Activated naive CD8-positive, alpha-beta T cell treated with anti-CD3 and anti-CD28 coated beads, Interleukin-2, amount 50 U/mL, for 24 hours (primary cell): ENCODE data around the gene REEP3.
"Not testable (repeated sequence)": the region's sequence is repeated elsewhere in the genome, so short reads cannot be mapped to it uniquely, and the experiment has no call there.

Experiments
- ATAC-seq: fragments of 150-1000 bp; cut with Tn5 transposase; one replicate; pipeline ENCODE4 v1.10.0; 2021
- DNase-seq: peaks from one replicate; pipeline ENCODE4 v3.0.0; 2021
- H3K27ac Mint-ChIP-seq: one replicate; pipeline ENCODE4 v1.8.0; 2021; ENCODE audit warnings: mild to moderate bottlenecking, mixed read lengths
- H3K27me3 Mint-ChIP-seq: one replicate; pipeline ENCODE4 v1.8.0; 2021; ENCODE audit warnings: mixed read lengths
- H3K36me3 Mint-ChIP-seq: one replicate; pipeline ENCODE4 v1.8.0; 2021; ENCODE audit warnings: low read depth, mixed read lengths
- H3K4me1 Mint-ChIP-seq: one replicate; pipeline ENCODE4 v1.8.0; 2021; ENCODE audit warnings: mixed read lengths
- H3K4me3 Mint-ChIP-seq: one replicate; pipeline ENCODE4 v1.8.0; 2021; ENCODE audit warnings: mild to moderate bottlenecking, moderate library complexity, mixed read lengths
- H3K9me3 Mint-ChIP-seq: one replicate; pipeline ENCODE4 v1.8.0; 2021; ENCODE audit warnings: mixed read lengths

The REEP3 gene

GRCh38 chr10:63653747-63654146, 132.5 kb downstream of the REEP3 start:
- H3K9me3 Mint-ChIP-seq = no peaks in the 10 kb centered on the region
- no peaks in the 10 kb centered on the region for H3K36me3 Mint-ChIP-seq
- no peak overlapping the region for H3K27ac Mint-ChIP-seq
- DNase-seq = no peak
- peaks cover 2% of the 10 kb centered on the region for H3K27me3 Mint-ChIP-seq
- ATAC-seq = no peak
- no peaks in the 10 kb centered on the region for H3K4me1 Mint-ChIP-seq
- H3K4me3 Mint-ChIP-seq = no peak overlapping the region

- H3K9me3 Mint-ChIP-seq = no peaks in the 10 kb centered on the region
- no peaks in the 10 kb centered on the region for H3K27me3 Mint-ChIP-seq
- no peak overlapping the region for H3K4me3 Mint-ChIP-seq
Observed at GRCh38 chr10:63657761-63658160, 136.6 kb downstream of the REEP3 start.

GRCh38 chr10:63660941-63661340, 139.7 kb downstream of the REEP3 start:
- not testable (repeated sequence) for ATAC-seq, H3K9me3 Mint-ChIP-seq, H3K4me3 Mint-ChIP-seq, DNase-seq, H3K36me3 Mint-ChIP-seq, H3K4me1 Mint-ChIP-seq, H3K27me3 Mint-ChIP-seq, H3K27ac Mint-ChIP-seq

More at GRCh38 chr10:63657761-63658160, 136.6 kb downstream of the REEP3 start:
- Mint-ChIP-seq H3K27ac (no peak overlapping the region), H3K4me1 (no peaks in the 10 kb centered on the region), H3K36me3 (no peaks in the 10 kb centered on the region)
- ATAC-seq (no peak), DNase-seq (no peak)

- H3K36me3 Mint-ChIP-seq = no peaks in the 10 kb centered on the region
- ATAC-seq (no peak), DNase-seq (no peak)
- no peaks in the 10 kb centered on the region for H3K4me1 Mint-ChIP-seq
- H3K4me3 Mint-ChIP-seq = no peak overlapping the region
- no peaks in the 10 kb centered on the region for H3K9me3 Mint-ChIP-seq
- no peaks in the 10 kb centered on the region for H3K27me3 Mint-ChIP-seq
- H3K27ac Mint-ChIP-seq = no peak overlapping the region
Observed at GRCh38 chr10:63661347-63661746, 140.1 kb downstream of the REEP3 start.

GRCh38 chr10:63664341-63664885, 143.2 kb downstream of the REEP3 start:
- no peak overlapping the region for H3K27ac Mint-ChIP-seq
- DNase-seq (no peak), ATAC-seq (no peak)
- no peaks in the 10 kb centered on the region for H3K9me3 Mint-ChIP-seq
- H3K4me1 Mint-ChIP-seq = peaks cover 7% of the 10 kb centered on the region
- no peak overlapping the region for H3K4me3 Mint-ChIP-seq
- H3K36me3 Mint-ChIP-seq = no peaks in the 10 kb centered on the region
- H3K27me3 Mint-ChIP-seq = no peaks in the 10 kb centered on the region

GRCh38 chr10:63665006-63665580, 143.9 kb downstream of the REEP3 start:
- H3K4me3 Mint-ChIP-seq, H3K4me1 Mint-ChIP-seq, H3K27me3 Mint-ChIP-seq, H3K36me3 Mint-ChIP-seq, DNase-seq, H3K9me3 Mint-ChIP-seq, ATAC-seq, H3K27ac Mint-ChIP-seq: not testable (repeated sequence)

- peaks cover 7% of the 10 kb centered on the region for H3K4me1 Mint-ChIP-seq
- H3K27ac Mint-ChIP-seq = no peak overlapping the region
- no peak for DNase-seq
- H3K9me3 Mint-ChIP-seq = no peaks in the 10 kb centered on the region
- ATAC-seq = no peak
- H3K36me3 Mint-ChIP-seq = no peaks in the 10 kb centered on the region
- no peak overlapping the region for H3K4me3 Mint-ChIP-seq
- no peaks in the 10 kb centered on the region for H3K27me3 Mint-ChIP-seq
Observed at GRCh38 chr10:63665670-63666134, 144.5 kb downstream of the REEP3 start.

- no peak overlapping the region for H3K27ac Mint-ChIP-seq
- peaks cover 8% of the 10 kb centered on the region for H3K4me1 Mint-ChIP-seq
- ATAC-seq (peak; percentile 71), DNase-seq (no peak)
- no peaks in the 10 kb centered on the region for H3K27me3 Mint-ChIP-seq
- H3K9me3 Mint-ChIP-seq = no peaks in the 10 kb centered on the region
- H3K36me3 Mint-ChIP-seq = no peaks in the 10 kb centered on the region
- no peak overlapping the region for H3K4me3 Mint-ChIP-seq
Observed at GRCh38 chr10:63666836-63667383, 145.7 kb downstream of the REEP3 start.

GRCh38 chr10:63667596-63668480, 146.6 kb downstream of the REEP3 start:
- DNase-seq = no peak
- Mint-ChIP-seq H3K27ac (no peak overlapping the region), H3K27me3 (no peaks in the 10 kb centered on the region), H3K36me3 (no peaks in the 10 kb centered on the region), H3K9me3 (no peaks in the 10 kb centered on the region), H3K4me3 (no peak overlapping the region), H3K4me1 (peaks cover 8% of the 10 kb centered on the region)
- no peak for ATAC-seq

GRCh38 chr10:63670291-63670898, 149.2 kb downstream of the REEP3 start:
- no peaks in the 10 kb centered on the region for H3K27me3 Mint-ChIP-seq
- no peak overlapping the region for H3K4me3 Mint-ChIP-seq
- H3K27ac Mint-ChIP-seq = no peak overlapping the region
- DNase-seq (no peak), ATAC-seq (no peak)
- peaks cover 8% of the 10 kb centered on the region for H3K4me1 Mint-ChIP-seq
- no peaks in the 10 kb centered on the region for H3K36me3 Mint-ChIP-seq
- no peaks in the 10 kb centered on the region for H3K9me3 Mint-ChIP-seq

- Mint-ChIP-seq H3K36me3 (no peaks in the 10 kb centered on the region), H3K4me3 (no peak overlapping the region), H3K4me1 (peaks cover 8% of the 10 kb centered on the region), H3K27me3 (no peaks in the 10 kb centered on the region), H3K9me3 (no peaks in the 10 kb centered on the region), H3K27ac (no peak overlapping the region)
- DNase-seq (no peak), ATAC-seq (no peak)
Observed at GRCh38 chr10:63671317-63671937, 150.2 kb downstream of the REEP3 start.

- no peak for DNase-seq
- Mint-ChIP-seq H3K27ac (no peak overlapping the region), H3K4me1 (peaks cover 2% of the 10 kb centered on the region), H3K36me3 (no peaks in the 10 kb centered on the region), H3K9me3 (no peaks in the 10 kb centered on the region), H3K4me3 (no peak overlapping the region), H3K27me3 (no peaks in the 10 kb centered on the region)
- ATAC-seq = no peak
Observed at GRCh38 chr10:63672491-63672890, 151.3 kb downstream of the REEP3 start.

- H3K9me3 Mint-ChIP-seq = no peaks in the 10 kb centered on the region
Observed at GRCh38 chr10:63673246-63673645, 152.0 kb downstream of the REEP3 start.

GRCh38 chr10:63673846-63674245, 152.6 kb downstream of the REEP3 start:
- Mint-ChIP-seq H3K27ac (no peak overlapping the region), H3K36me3 (no peaks in the 10 kb centered on the region), H3K4me1 (peaks cover 2% of the 10 kb centered on the region), H3K27me3 (no peaks in the 10 kb centered on the region), H3K9me3 (no peaks in the 10 kb centered on the region), H3K4me3 (no peak overlapping the region)
- DNase-seq (no peak), ATAC-seq (no peak)

More at GRCh38 chr10:63673246-63673645, 152.0 kb downstream of the REEP3 start:
- Mint-ChIP-seq H3K36me3 (no peaks in the 10 kb centered on the region), H3K4me3 (no peak overlapping the region), H3K27ac (no peak overlapping the region), H3K27me3 (no peaks in the 10 kb centered on the region), H3K4me1 (peaks cover 2% of the 10 kb centered on the region)
- no peak for ATAC-seq
- DNase-seq = no peak
